GM12801 (cell line): ENCODE measurements around the gene MGAT5.

ENCODE experiments used
- CTCF ChIP-seq: IDR thresholded peaks from one replicate; pipeline ENCODE4 v1.5.1; 2011; ENCODE audit warnings: control low read depth; ENCODE audit not compliant: insufficient read length; ENCODE audit errors: extremely low read depth

Gene MGAT5

GRCh38 chr2:134461511-134461910, 207.6 kb downstream of the MGAT5 start:
- no peak for TF ChIP-seq CTCF

- TF ChIP-seq CTCF: no peak
Measured at GRCh38 chr2:134462275-134462674, 208.4 kb downstream of the MGAT5 start.

GRCh38 chr2:134462791-134463698, 209.2 kb downstream of the MGAT5 start:
- TF ChIP-seq CTCF: no peak

- TF ChIP-seq CTCF: no peak
Measured at GRCh38 chr2:134463699-134464022, 209.8 kb downstream of the MGAT5 start.

GRCh38 chr2:134465228-134466105, 211.6 kb downstream of the MGAT5 start:
- TF ChIP-seq CTCF: no peak

- no peak for TF ChIP-seq CTCF
Measured at GRCh38 chr2:134466141-134466540, 212.3 kb downstream of the MGAT5 start.

GRCh38 chr2:134468164-134468563, 214.3 kb downstream of the MGAT5 start:
- no peak for TF ChIP-seq CTCF
